Mesothelial cell of epicardium (in vitro differentiated cells): ENCODE data around the gene CUL2. TPM values are rescaled to one million over a fixed set of nuclear protein-coding genes. Genes with fewer than 3 reads are reported as not detected.

ENCODE experiments used
- DNase-seq, 2 experiments: peaks; one replicate each; pipeline ENCODE4 v3.0.0; 2021; ENCODE audit warnings: low spot score in 2 of 2; ENCODE audit not compliant: unreplicated experiment in 2 of 2
- H3K27ac Mint-ChIP-seq: 2 replicates; pipeline ENCODE4 v1.8.0; 2021; ENCODE audit warnings: mixed read lengths
- H3K27me3 Mint-ChIP-seq: 2 replicates; pipeline ENCODE4 v1.8.0; 2021; ENCODE audit warnings: low read depth, mixed read lengths
- H3K36me3 Mint-ChIP-seq: 2 replicates; pipeline ENCODE4 v1.8.0; 2021; ENCODE audit warnings: mixed read lengths
- H3K4me1 Mint-ChIP-seq: 2 replicates; pipeline ENCODE4 v1.8.0; 2021; ENCODE audit warnings: mixed read lengths
- H3K4me3 Mint-ChIP-seq: 2 replicates; pipeline ENCODE4 v1.8.0; 2021; ENCODE audit warnings: mild to moderate bottlenecking, moderate library complexity, mixed read lengths
- H3K9me3 Mint-ChIP-seq: 2 replicates; pipeline ENCODE4 v1.8.0; 2021; ENCODE audit warnings: mixed read lengths
- total RNA-seq: library from RNA; stranded (reverse); gene quantifications from 3 replicates; pipeline ENCODE4 v1.2.1, GENCODE V29; 2021
- TF ChIP-seq, protein P1 (sequence below): fragments of 200-600 bp; sonication (generic); IDR thresholded peaks from one replicate; pipeline ENCODE4 v1.5.0; 2021; ENCODE audit warnings: antibody characterized with exemption; ENCODE audit not compliant: unreplicated experiment

CUL2 gene
- total RNA-seq, 1 donor from 2014 or later, result 33.7 TPM

DNA sequence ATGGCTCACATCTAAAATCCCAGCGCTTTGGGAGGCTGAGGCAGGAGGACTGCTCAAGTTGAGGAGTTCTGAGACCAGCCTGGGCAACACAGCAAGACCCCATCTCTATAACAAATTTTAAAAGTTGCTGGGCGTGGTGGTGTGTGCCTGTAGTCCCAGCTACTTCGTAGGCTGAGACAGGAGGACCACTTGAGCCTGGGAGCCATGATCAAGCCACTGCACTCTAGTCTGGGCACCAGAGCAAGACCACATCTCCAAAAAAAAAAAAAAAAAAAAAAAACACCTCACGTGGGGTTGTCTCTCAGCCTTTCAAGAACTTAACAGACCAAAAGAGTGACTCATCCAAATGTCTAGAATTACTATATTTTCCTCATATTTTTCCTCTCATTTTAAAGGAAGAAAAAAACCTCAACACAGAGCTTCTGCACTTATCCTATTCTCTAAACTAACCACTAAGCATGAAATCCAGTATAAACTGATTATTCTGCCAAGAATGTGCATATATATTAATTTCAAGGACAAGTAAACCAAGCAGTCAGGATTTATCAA lies 46.3 kb downstream of the CUL2 start:
- no peak for DNase-seq
- TF ChIP-seq, protein P1, sequence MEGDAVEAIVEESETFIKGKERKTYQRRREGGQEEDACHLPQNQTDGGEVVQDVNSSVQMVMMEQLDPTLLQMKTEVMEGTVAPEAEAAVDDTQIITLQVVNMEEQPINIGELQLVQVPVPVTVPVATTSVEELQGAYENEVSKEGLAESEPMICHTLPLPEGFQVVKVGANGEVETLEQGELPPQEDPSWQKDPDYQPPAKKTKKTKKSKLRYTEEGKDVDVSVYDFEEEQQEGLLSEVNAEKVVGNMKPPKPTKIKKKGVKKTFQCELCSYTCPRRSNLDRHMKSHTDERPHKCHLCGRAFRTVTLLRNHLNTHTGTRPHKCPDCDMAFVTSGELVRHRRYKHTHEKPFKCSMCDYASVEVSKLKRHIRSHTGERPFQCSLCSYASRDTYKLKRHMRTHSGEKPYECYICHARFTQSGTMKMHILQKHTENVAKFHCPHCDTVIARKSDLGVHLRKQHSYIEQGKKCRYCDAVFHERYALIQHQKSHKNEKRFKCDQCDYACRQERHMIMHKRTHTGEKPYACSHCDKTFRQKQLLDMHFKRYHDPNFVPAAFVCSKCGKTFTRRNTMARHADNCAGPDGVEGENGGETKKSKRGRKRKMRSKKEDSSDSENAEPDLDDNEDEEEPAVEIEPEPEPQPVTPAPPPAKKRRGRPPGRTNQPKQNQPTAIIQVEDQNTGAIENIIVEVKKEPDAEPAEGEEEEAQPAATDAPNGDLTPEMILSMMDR, result no peak
- Mint-ChIP-seq H3K4me1 (peaks cover 8% of the 10 kb centered on the region), H3K36me3 (peaks cover 43% of the 10 kb centered on the region), H3K4me3 (no peak overlapping the region), H3K27ac (no peak overlapping the region), H3K27me3 (no peaks in the 10 kb centered on the region), H3K9me3 (no peaks in the 10 kb centered on the region)

DNA sequence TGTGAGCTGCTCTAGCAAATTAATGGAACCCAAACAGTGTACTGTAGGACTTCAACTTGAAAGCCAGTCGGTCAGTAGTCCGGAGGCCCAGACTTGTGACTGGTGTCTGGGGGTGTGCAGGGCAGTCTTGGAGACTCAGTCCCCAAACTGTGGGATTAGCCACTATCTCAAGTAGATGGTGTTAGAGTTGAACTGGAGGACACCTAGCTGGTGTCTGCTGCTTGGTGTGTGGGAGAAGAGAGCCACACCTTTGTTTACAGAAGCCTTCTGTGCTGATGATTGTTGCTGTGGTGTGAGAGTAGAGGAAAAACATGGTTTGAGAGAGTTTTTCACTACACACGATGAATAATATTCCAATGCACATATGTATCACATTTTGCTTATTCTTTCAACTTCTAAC lies 47.4 kb downstream of the CUL2 start:
- no peak overlapping the region for H3K4me3 Mint-ChIP-seq
- TF ChIP-seq, protein P1, result no peak
- H3K27me3 Mint-ChIP-seq, result no peaks in the 10 kb centered on the region
- no peak for DNase-seq
- peaks cover 36% of the 10 kb centered on the region for H3K36me3 Mint-ChIP-seq
- H3K9me3 Mint-ChIP-seq, result no peaks in the 10 kb centered on the region
- H3K27ac Mint-ChIP-seq, result no peak overlapping the region
- peaks cover 8% of the 10 kb centered on the region for H3K4me1 Mint-ChIP-seq

DNA sequence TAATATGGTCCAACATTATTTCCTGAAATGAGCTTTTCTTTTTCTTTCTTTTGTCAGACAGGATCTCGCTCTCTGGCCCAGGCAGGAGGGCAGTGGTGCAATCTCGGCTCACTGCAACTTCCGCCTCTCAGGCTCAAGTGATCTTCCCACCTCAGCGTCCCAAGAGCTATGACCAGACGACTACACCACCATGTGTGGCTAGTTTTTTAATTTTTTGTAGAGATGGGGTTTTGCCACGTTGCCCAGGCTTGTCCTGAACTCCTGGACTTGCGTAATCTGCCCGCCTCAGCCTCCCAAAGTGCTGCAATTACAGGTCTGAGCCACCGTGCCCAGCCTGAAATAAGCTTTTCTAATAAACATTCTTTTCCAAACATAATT lies 48.6 kb downstream of the CUL2 start:
- Mint-ChIP-seq H3K4me3 (no peak overlapping the region), H3K27ac (peak overlapping the region; percentile 10), H3K36me3 (peaks cover 41% of the 10 kb centered on the region), H3K9me3 (no peaks in the 10 kb centered on the region), H3K4me1 (peaks cover 8% of the 10 kb centered on the region), H3K27me3 (no peaks in the 10 kb centered on the region)
- TF ChIP-seq, protein P1, result no peak
- DNase-seq, result no peak

DNA sequence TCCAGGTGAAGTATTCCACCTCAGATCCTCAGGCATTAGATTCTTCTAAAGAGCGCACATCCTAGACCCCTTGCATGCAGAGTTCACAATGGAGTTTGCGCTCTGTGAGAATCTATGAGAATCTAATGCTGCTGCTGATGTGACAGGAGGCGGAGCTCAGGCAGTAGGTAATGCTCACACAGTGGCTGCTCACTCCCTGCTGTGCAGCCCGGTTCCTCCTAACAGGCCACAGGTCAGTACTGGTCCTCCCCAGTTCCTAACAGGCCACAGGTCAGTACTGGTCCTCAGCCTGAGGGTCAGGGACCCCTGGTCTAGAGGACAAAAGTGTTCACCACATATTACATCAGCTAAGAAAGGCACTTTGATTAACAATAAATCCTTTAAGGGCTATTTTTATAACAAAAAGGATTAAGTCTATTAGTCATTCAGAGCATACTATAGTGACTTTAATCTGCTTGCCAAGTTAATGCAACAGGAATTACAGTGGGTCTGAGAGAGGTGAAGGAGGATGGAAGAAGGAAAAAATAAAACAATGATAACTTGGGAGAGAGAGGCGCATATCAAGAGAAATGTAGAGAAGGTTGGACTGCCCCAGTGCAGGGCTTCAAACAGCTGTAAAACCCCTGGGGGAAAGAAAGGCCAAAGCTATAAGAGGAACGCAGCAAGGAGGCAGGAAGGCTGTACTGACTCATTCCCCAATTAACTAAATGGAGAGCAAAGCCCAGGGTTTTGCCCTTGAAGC lies 49.2 kb downstream of the CUL2 start:
- DNase-seq, result no peak
- Mint-ChIP-seq H3K4me1 (peaks cover 8% of the 10 kb centered on the region), H3K4me3 (no peak overlapping the region), H3K27ac (peak overlapping the region; percentile 10), H3K36me3 (peaks cover 42% of the 10 kb centered on the region), H3K27me3 (no peaks in the 10 kb centered on the region), H3K9me3 (no peaks in the 10 kb centered on the region)
- TF ChIP-seq, protein P1, result no peak

DNA sequence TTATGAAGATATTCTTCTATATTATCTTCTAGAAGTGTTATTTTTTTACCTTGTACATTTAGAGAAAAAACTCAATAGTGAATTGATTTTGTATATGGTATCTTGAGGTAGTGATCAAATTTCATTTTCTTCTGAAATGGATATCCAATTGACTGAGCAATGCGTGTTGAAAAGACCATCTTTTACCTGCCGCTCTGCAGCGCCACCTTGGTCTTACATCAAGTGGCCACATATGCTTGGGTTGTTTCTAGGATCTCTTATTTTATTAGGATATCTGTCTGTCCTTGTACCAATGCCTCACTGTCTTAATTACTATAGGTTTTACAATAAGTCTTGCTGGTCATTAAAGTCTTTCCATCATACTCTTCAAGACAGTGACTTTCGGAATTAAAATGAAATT lies 53.0 kb downstream of the CUL2 start:
- Mint-ChIP-seq H3K4me3 (no peak overlapping the region), H3K27ac (no peak overlapping the region), H3K27me3 (no peaks in the 10 kb centered on the region), H3K9me3 (no peaks in the 10 kb centered on the region), H3K36me3 (peaks cover 39% of the 10 kb centered on the region), H3K4me1 (peaks cover 7% of the 10 kb centered on the region)
- TF ChIP-seq, protein P1, result no peak
- DNase-seq, result no peak
